Suprapubic skin (tissue), 4 donors: ENCODE data around the gene RSPO1.

Experiments
- EP300 ChIP-seq: sonication (generic); formaldehyde crosslinking; IDR thresholded peaks from one replicate; pipeline ENCODE4 v1.6.1; 2017; ENCODE audit warnings: antibody characterized with exemption
- POLR2A ChIP-seq, 2 donors: fragments of 450-650 bp; IDR thresholded peaks; one replicate each; pipeline ENCODE4 v1.6.1; 2017; ENCODE audit warnings: antibody characterized with exemption in 2 of 2, mild to moderate bottlenecking in 2 of 2, moderate library complexity in 2 of 2
- POLR2AphosphoS5 ChIP-seq, 3 donors: sonication (generic); formaldehyde crosslinking; IDR thresholded peaks; one replicate each; pipeline ENCODE4 v1.6.1; 2017; ENCODE audit warnings: antibody characterized with exemption in 3 of 3
- TF ChIP-seq, protein P1 (sequence below), 2 donors: fragments of 200-600 bp in 1 of 2; fragments of 450-650 bp in 1 of 2; sonication (generic) in 1 of 2; IDR thresholded peaks; one replicate each; pipeline ENCODE4 v1.5.1; 2016 to 2019; ENCODE audit warnings: antibody characterized with exemption in 2 of 2, mild to moderate bottlenecking in 1 of 2, moderate library complexity in 1 of 2

DNA sequence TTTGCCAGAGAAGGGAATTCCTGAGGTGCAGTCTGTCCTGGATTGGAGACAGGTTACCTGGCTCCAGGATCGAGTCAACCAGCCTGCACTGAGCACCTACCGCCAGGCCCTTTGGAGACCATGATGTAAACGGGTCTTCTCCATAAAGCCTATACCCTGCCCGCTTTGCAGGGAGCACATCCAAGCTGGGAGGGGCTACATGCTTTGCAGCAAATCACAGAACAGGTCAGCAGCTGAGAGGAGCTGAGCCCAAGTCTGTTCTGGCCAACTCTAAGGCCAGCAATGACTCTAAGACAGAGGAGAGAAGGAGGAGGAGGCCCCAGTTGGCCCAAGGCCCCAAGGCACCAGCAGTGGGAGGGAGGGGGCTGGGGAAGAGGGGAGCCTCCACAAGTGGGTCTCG lies 15.5 kb upstream of the RSPO1 start:
- TF ChIP-seq, protein P1, sequence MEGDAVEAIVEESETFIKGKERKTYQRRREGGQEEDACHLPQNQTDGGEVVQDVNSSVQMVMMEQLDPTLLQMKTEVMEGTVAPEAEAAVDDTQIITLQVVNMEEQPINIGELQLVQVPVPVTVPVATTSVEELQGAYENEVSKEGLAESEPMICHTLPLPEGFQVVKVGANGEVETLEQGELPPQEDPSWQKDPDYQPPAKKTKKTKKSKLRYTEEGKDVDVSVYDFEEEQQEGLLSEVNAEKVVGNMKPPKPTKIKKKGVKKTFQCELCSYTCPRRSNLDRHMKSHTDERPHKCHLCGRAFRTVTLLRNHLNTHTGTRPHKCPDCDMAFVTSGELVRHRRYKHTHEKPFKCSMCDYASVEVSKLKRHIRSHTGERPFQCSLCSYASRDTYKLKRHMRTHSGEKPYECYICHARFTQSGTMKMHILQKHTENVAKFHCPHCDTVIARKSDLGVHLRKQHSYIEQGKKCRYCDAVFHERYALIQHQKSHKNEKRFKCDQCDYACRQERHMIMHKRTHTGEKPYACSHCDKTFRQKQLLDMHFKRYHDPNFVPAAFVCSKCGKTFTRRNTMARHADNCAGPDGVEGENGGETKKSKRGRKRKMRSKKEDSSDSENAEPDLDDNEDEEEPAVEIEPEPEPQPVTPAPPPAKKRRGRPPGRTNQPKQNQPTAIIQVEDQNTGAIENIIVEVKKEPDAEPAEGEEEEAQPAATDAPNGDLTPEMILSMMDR (IDR thresholded peaks at IDR 0.05) = no peak
- TF ChIP-seq EP300 (no peak), POLR2A (IDR thresholded peaks at IDR 0.05) (no peak), POLR2AphosphoS5 (IDR thresholded peaks at IDR 0.05) (no peak)
